ENCODE measurements around the gene AAMDC.
A peak's percentile ranks its signal among the peaks of the same experiment; 100 is the strongest.

The AAMDC gene

GRCh38 chr11:77820565-77821348 is at the start of gene AAMDC, which contains the start of gene RSF1:
Gene AAMDC, plus strand, starts transcription at chr11:77821144. Its CDS starts 21,353 bp downstream, at chr11:77842497.
Gene RSF1, minus strand, starts transcription at chr11:77820722. Its CDS starts 8 bp downstream, at chr11:77820714.
- peak; percentile 99 for DNase-seq

DNA sequence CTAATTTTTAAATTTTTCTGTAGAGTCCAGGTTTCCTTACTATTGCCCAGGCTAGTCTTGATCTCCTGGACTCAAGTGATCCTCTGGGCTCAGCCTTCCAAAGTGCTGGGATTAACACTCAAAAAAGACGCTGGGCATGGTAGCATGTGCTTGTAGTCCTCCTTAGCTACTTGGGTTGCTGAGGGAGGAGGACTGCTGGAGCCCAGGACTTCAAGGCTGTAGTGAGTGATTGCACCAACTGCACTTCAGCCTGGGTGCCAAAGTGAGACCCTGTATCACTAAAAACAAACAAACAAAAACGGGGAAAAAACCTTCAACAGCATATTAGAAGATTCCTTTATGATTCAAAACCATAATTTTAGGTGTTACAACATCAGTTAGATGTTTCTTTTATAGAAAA is 45.0 kb upstream of the AAMDC start:
- DNase-seq: no peak

DNA sequence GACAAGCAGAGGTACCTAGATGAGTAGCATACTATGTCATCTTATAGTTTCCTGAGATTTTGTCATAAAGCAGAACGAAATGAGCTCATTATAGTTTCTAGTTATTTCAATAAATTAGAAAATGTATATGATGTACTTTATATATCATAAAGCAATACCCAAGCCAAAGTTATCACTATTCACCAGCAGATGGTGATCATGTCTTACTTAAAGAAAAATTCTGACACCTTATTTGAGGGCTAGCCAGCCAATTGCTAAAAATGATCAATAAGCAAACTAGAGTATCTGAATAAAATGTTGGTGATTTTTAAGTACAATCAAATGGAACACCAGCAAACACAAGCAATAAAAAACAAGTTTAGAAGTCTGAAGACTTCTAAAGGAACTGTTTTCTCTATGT is 44.5 kb upstream of the AAMDC start:
- peak; percentile 3 for DNase-seq

DNA sequence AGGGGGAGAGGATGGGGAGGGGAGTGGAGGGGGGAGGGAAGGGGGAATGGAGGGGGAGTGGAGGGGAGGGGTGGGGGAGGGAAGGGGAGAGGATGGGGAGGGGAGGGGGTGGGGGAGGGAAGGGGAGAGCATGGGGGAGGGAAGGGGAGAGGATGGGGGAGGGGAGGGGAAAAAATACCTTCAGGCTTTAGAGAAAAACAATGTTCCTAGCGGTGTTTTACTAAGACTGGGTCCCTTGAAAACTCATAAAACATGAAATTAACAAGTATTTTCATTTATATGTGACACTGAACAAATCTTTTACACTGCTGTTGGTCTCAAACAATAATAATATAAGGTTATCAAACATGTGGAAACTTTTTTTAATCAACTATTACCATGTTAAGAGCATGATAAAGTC is 42.8 kb upstream of the AAMDC start:
- DNase-seq: no peak

DNA sequence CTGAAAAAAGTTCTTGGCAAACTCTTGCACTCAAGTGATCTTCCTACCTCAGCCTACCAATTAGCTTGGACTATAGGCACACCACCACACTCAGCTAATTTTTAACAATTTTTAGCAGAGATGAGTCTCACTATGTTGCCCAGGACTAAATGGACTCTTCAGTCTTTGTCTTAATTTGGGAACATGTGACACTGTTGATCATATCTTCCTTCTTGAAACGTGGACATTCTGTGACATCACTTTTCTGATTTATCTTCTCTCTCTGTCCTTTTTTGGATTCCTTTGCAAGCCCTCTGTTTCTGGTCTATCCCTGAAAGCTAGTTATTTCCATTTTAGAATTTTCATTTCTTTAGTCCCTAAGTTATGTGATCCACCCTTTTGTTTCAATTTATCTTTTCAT is 42.4 kb upstream of the AAMDC start:
- no peak for DNase-seq

DNA sequence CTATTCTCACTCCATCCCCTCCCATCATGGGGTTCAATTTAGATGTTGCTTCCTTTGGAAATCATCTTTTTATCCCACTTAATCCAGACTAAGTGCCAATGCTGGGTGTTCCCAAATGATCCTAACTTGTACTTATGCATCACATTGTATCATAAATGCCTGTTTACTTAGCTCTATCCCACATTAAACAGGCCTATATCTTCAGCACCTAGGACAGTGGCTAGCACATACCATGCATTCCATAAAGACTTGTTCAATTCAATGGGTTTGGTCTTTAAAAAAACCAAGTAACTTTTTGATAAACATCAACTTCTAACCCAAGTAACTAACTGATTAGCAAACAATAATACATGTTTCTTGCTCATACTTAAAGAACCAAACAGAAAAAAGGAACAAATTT is 41.0 kb upstream of the AAMDC start:
- DNase-seq: no peak

DNA sequence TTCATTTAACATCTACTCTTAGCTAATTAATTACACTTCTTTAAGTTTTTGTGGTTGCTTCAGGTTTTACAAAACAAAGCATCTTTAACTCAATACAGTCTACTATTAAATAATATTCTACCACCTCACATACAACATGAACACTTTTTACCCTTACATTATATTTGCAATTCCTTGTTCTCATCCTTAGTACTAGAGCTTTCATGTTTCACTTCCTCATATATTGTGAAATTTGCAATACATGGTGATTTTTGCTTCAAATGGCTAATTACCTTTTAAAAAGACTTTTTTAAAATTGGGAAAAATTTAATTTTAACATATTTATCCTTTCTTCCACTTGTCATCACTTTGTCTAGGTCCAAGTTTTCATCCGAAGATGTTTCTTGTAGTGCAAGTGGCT is 37.9 kb upstream of the AAMDC start:
- DNase-seq: no peak

GRCh38 chr11:77784572-77784971 is 36.4 kb upstream of the AAMDC start:
- no peak for DNase-seq

DNA sequence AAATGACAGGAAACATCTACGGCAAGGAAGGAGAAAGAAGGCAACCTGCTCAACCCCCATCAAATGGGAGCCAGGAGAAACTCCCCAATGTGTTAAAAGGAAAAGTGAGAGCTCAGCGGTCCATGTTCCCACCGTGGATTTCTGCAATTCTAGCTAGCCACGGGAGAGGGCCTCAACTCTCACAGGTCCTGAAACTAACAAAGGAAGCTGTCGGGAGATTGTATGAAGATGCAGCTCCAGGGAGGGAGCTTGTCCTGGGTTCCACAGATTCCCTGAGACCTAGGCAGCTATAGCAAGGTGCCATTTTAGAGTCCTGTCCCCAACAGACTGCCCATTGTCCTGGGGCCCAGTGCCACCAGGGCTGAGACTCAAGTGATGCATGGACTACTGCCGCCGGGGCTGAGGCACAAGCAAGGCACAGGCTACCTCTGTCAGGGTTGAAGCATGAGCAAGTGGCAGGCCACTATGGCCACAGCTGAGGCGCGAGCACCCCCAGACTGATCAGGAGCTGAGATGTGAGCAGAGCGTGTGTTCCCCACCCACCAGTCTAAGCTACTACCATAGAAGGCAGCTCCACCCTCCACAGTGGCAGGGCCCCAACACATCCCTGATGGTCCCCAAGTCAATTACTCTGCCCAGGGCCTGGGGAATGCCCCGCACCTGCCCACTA is 31.7 kb upstream of the AAMDC start:
- DNase-seq: no peak

DNA sequence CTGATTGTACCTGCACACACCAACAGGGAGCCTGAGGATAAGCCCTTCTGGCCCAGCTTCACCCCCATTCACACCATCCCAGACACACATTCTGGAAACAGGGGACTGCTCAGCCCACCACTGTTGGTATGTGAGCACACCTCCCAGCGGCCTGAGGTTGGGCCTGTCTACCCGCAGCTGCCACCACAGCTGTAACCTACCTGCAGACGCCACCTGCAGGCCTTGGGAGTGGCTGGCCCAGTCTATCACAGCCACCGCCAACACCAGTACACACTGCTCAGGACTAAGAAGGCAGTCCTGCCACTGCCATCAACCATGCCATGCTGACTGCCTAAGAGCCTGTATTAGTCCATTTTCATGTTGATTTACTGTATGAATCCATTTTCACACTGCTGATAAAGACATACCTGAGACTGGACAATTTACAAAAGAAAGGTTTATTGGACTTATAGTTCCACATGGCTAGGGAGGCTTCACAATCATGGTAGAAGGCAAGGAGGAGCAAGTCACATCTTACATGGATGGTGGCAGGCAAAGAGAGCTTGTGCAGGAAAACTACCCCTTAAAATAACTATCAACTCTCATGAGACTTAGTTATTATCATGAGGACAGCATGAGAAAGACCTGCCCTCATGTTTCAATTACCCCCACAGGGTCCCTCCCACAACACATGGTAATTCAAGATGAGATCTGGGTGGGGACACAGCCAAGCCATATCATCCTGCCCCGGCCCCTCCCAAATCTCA is 31.0 kb upstream of the AAMDC start:
- no peak for DNase-seq

GRCh38 chr11:77791301-77791700 is 29.6 kb upstream of the AAMDC start:
- no peak for DNase-seq

- no peak for DNase-seq
Measured at GRCh38 chr11:77793972-77794371, 27.0 kb upstream of the AAMDC start.

DNA sequence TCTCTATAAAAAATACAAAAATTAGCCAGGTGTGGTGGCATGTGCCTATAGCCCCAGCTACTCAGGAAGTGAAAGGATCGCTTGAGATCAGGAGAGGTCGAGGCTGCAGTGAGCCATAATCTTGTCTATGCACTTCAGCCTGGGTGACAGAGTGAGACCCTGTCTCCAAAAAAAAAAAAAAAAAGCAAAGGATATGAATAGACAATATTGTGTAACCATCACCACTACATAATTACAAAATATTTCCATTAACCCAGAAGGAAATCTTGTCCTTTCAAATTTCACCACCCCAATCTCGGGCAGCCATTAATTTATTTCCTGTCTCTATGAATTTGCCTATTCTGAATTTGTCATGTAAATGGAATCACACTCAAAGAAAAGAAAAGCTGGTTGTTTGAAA is 21.6 kb upstream of the AAMDC start:
- no peak for DNase-seq

DNA sequence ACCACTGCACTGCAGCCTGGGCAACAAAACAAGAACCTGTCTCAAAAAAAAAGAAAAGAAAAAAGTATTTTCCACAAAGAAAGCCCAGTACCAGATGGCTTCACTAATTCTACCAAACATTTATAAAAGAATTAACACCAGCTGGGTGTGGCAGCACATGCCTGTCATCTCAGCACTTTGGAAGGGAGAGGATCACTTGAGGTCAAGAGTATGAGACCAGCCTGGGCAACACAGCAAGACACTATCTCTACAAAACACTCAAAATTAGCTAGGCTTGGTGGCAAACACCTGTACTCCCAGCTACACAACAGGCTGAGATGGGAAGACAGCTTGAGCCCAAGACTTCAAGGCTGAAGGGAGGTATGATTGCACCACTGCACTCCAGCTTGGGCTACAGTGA is 20.5 kb upstream of the AAMDC start:
- no peak for DNase-seq

DNA sequence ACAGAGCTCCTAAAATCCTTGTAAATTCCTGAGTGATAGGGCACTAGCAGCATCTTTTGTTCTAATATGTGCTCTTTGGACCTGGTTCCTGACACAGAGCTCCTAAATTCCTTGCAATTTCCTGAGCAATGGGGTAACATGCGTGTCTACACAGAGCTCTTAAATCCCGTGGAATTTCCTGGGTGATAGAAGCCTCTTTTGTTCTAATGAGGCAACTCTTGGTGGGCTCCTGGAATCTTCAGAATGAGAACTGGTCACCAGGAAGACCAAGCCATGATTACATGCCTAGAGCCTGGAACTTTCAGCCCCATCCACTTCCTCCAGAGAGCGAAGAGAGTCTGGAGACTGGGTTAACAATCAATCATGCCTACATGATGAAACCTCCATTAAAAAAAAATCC is 19.5 kb upstream of the AAMDC start:
- DNase-seq: no peak

- no peak for DNase-seq
Measured at GRCh38 chr11:77806415-77806814, 14.5 kb upstream of the AAMDC start.

DNA sequence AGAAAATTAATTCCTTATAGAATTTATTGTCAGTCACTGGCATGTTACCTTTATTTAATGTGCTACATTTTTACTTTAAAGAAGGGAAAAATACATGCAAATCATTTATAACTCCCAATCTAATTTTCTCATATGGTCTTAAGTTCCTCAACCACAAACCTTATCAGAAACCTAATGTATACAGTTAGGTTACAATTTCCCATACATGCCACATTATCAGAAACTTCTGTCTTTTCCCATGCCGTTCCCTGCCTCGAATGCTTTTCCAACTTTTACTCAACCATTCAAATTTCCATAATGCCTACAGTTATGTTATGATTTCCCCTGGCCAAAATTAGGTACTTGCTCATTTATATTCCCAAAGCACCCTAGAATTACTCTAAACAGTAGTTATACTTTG is 14.0 kb upstream of the AAMDC start:
- DNase-seq: no peak

- DNase-seq: no peak
Measured at GRCh38 chr11:77813256-77813655, 7.7 kb upstream of the AAMDC start.

DNA sequence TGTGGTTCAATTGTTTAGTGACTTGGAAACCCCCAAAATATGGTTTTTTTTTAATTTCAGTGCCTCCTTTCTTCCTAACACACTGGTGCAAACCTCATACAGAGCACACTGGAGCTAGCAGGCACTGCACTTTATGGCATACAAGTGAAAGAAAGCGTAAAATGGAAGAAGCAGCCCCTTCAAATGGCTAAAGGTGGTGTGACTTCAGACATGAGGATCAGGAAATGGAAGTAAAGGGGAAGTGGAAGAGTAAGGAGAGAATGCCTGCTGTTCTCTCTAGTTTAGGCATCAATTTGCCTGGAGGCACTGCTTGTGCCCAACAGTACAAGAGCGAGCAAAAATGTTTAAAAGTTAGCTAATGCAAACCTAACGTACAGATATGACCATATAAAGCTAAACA is 6.1 kb upstream of the AAMDC start:
- no peak for DNase-seq

DNA sequence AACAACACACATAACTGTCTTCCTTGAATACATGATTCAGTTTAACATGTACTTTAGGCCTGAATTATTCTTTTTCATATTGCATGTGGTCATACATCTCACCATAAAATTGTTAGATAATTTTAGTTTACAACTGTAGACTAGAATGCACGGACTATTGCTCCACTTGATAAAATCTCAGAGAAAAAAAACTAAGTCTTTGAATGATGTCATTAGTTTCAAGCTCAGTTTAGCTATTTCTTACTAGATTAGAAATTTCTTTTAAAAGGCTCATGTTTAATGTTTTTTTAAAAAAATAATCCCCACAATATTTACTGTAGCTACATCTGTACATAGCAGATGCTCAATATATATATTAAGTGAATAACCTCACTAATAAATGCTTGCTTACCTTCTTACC is 5.5 kb upstream of the AAMDC start:
- DNase-seq: no peak

DNA sequence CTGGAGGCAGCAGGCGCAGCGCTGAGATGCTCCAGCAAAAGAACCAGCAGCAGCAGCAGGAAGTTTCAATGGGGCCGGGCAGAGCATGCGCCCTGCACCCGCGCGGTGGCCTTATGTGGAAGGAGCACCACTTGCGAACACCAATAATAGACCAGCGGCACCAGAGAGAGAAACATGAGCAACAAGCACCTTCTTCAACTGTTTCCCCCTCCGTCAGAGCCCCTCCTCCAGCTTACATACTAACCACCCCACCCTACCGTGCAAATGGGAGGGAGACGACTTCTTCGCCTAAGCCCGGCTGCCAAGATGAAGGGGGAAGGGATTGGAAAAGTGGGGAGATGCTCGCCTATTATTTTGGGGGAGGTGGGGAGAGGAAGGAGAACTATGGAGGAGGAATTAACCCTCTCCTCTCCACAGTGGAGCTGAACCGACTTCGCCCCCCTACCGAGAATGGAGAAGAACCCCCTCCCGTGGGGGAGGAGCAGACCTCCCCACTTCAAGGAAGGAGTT is 1.5 kb upstream of the AAMDC start:
- peak; percentile 82 for DNase-seq

- DNase-seq: peak; percentile 78
Measured at GRCh38 chr11:77819921-77820564, 901 bp upstream of the AAMDC start.

GRCh38 chr11:77821349-77821851 is 456 bp downstream of the AAMDC start:
- peak; percentile 52 for DNase-seq
